Measurements from ENCODE around the gene SYT13. TPM values are rescaled to one million over a fixed set of nuclear protein-coding genes. Genes with fewer than 3 reads are reported as not detected.

SYT13 gene
- polyA plus RNA-seq, 3 donors from 2014 or later = not detected

- no peak overlapping the region for H3K4me3 Mint-ChIP-seq
- H3K27me3 Mint-ChIP-seq (ENCODE audit: low read depth in 3 of 3) = peaks cover 0 to 2% (median 0%) of the 10 kb centered on the region in 3 donors
- H3K36me3 Mint-ChIP-seq = peaks cover 5 to 27% (median 13%) of the 10 kb centered on the region in 3 donors
- no peaks in the 10 kb centered on the region for H3K9me3 Mint-ChIP-seq
- no peak for DNase-seq
- peaks cover 6% of the 10 kb centered on the region in 2 donors for H3K4me1 Mint-ChIP-seq
- H3K27ac Mint-ChIP-seq = no peak overlapping the region
These were observed 76.0 kb downstream of the SYT13 start for GRCh38 chr11:45209891-45210699.

- peaks cover 0 to 2% (median 0%) of the 10 kb centered on the region in 3 donors for H3K27me3 Mint-ChIP-seq (ENCODE audit: low read depth in 3 of 3)
- H3K4me3 Mint-ChIP-seq = no peak overlapping the region
- peaks cover 0 to 2% of the 10 kb centered on the region in 2 donors for H3K4me1 Mint-ChIP-seq
- no peak for DNase-seq
- peaks cover 5 to 23% (median 13%) of the 10 kb centered on the region in 3 donors for H3K36me3 Mint-ChIP-seq
- H3K9me3 Mint-ChIP-seq = no peaks in the 10 kb centered on the region
- H3K27ac Mint-ChIP-seq = no peak overlapping the region
These were observed 76.9 kb downstream of the SYT13 start for GRCh38 chr11:45209000-45209879.

GRCh38 chr11:45208135-45208534 is 78.0 kb downstream of the SYT13 start:
- H3K4me3 Mint-ChIP-seq = no peak overlapping the region
- peaks cover 0 to 2% of the 10 kb centered on the region in 2 donors for H3K4me1 Mint-ChIP-seq
- H3K9me3 Mint-ChIP-seq = no peaks in the 10 kb centered on the region
- H3K27ac Mint-ChIP-seq = no peak overlapping the region
- peaks cover 7 to 20% (median 10%) of the 10 kb centered on the region in 3 donors for H3K36me3 Mint-ChIP-seq
- peaks cover 0 to 2% (median 0%) of the 10 kb centered on the region in 3 donors for H3K27me3 Mint-ChIP-seq (ENCODE audit: low read depth in 3 of 3)
- DNase-seq = no peak

- Mint-ChIP-seq H3K9me3 (no peaks in the 10 kb centered on the region), H3K4me3 (no peak overlapping the region), H3K4me1 (peaks cover 3 to 6% of the 10 kb centered on the region in 2 donors), H3K27ac (no peak overlapping the region), H3K36me3 (peaks cover 10 to 24% (median 14%) of the 10 kb centered on the region in 3 donors), H3K27me3 (ENCODE audit: low read depth in 3 of 3) (peaks cover 0 to 2% (median 0%) of the 10 kb centered on the region in 3 donors)
- no peak for DNase-seq
These were observed 80.2 kb downstream of the SYT13 start for GRCh38 chr11:45205978-45206377.

GRCh38 chr11:45204761-45205160 is 81.4 kb downstream of the SYT13 start:
- Mint-ChIP-seq H3K27ac (no peak overlapping the region), H3K36me3 (peaks cover 10 to 24% (median 18%) of the 10 kb centered on the region in 3 donors), H3K4me3 (no peak overlapping the region), H3K9me3 (no peaks in the 10 kb centered on the region), H3K4me1 (peaks cover 3 to 6% of the 10 kb centered on the region in 2 donors), H3K27me3 (ENCODE audit: low read depth in 3 of 3) (peaks cover 0 to 2% (median 0%) of the 10 kb centered on the region in 3 donors)
- DNase-seq = no peak

- H3K27ac Mint-ChIP-seq = no peak overlapping the region
These were observed 92.4 kb downstream of the SYT13 start for GRCh38 chr11:45193695-45194094.

More at GRCh38 chr11:45193695-45194094, 92.4 kb downstream of the SYT13 start:
- H3K36me3 Mint-ChIP-seq = peaks cover 11 to 13% (median 12%) of the 10 kb centered on the region in 3 donors
- H3K27me3 Mint-ChIP-seq (ENCODE audit: low read depth in 3 of 3) = peaks cover 0 to 2% (median 0%) of the 10 kb centered on the region in 3 donors
- H3K4me1 Mint-ChIP-seq = no peaks in the 10 kb centered on the region
- no peaks in the 10 kb centered on the region for H3K9me3 Mint-ChIP-seq
- no peak overlapping the region for H3K4me3 Mint-ChIP-seq
- no peak for DNase-seq

Other genes starting within 250 kb of the SYT13 start
- 1 to 10 TPM in 1 of 3 donors, under 1 TPM in 2; 0.84 to 1.2 (median 0.94) TPM for gene PRDM11, start 139.7 kb downstream of the SYT13 start, polyA plus RNA-seq